Tibial artery (tissue), 4 donors: Measurements from ENCODE around the gene LCMT1.
"Not testable (repeated sequence)": the region's sequence is repeated elsewhere in the genome, so short reads cannot be mapped to it uniquely, and the experiment has no call there.

Source experiments
- DNase-seq, 2 donors: peaks; one replicate each; pipeline ENCODE4 v3.0.0-alpha.2; 2019
- H3K27ac ChIP-seq, 2 donors: fragments of 200-600 bp; sonication (generic) in 1 of 2; 1 replicate in 1 of 2; 2 replicates in 1 of 2; pipeline ENCODE4 v1.5.1; 2018 to 2019; ENCODE audit warnings: mild to moderate bottlenecking in 1 of 2
- H3K27me3 ChIP-seq, 2 donors: fragments of 200-600 bp; sonication (generic) in 1 of 2; one replicate each; pipeline versions ENCODE4 v1.5.1 to v1.6.0; 2016 to 2019
- H3K36me3 ChIP-seq, 3 donors: fragments of 200-600 bp; sonication (generic) in 2 of 3; one replicate each; pipeline ENCODE4 v1.5.1; 2016 to 2019; ENCODE audit warnings: mild to moderate bottlenecking in 2 of 3
- H3K4me1 ChIP-seq, 4 donors: fragments of 200-600 bp; sonication (generic) in 2 of 4; 1 replicate in 3 of 4; 2 replicates in 1 of 4; pipeline ENCODE4 v1.5.1; 2016 to 2019
- H3K4me3 ChIP-seq, 2 donors: fragments of 200-600 bp; sonication (generic) in 1 of 2; 1 replicate in 1 of 2; 2 replicates in 1 of 2; pipeline ENCODE4 v1.5.1; 2018 to 2019; ENCODE audit warnings: mild to moderate bottlenecking in 2 of 2
- H3K9me3 ChIP-seq, 3 donors: fragments of 200-600 bp; sonication (generic) in 1 of 3; one replicate each; pipeline ENCODE4 v1.5.1; 2016 to 2019
- CTCF ChIP-seq, 2 experiments: fragments of 200-600 bp in 1 of 2; fragments of 450-650 bp in 1 of 2; IDR thresholded peaks; one replicate each; pipeline ENCODE4 v1.5.1; 2017 to 2019; ENCODE audit warnings: antibody characterized with exemption in 2 of 2, mild to moderate bottlenecking in 1 of 2, moderate library complexity in 1 of 2
- intact Hi-C: fragments of 100-400 bp; cut with DNase I; formaldehyde crosslinking; loops from one replicate; pipeline ENCODE4 v1.15.0; 2023; ENCODE audit warnings: low total_unique reads

The LCMT1 gene

GRCh38 chr16:25124503-25124902 lies 13.0 kb downstream of the LCMT1 start:
- intact Hi-C loops, result no loop called here
- Histone ChIP-seq H3K4me3 (no peak overlapping the region), H3K27ac (no peak overlapping the region), H3K27me3 (no peaks in the 10 kb centered on the region), H3K36me3 (peaks cover 0 to 26% (median 2%) of the 10 kb centered on the region in 3 donors), H3K4me1 (no peaks in the 10 kb centered on the region), H3K9me3 (no peaks in the 10 kb centered on the region)
- TF ChIP-seq CTCF (IDR thresholded peaks at IDR 0.05), result no peak
- DNase-seq, result no peak

GRCh38 chr16:25126086-25126666 lies 14.6 kb downstream of the LCMT1 start:
- H3K9me3 ChIP-seq, DNase-seq, H3K4me3 ChIP-seq, H3K27ac ChIP-seq, H3K4me1 ChIP-seq, H3K27me3 ChIP-seq: not testable (repeated sequence)
- peaks cover 0 to 43% (median 6%) of the 10 kb centered on the region in 3 donors for H3K36me3 ChIP-seq
- intact Hi-C loops, result loop anchor here (5.0 kb wide), 1 partner anchor 74 kb away; no protein-coding TSS in a partner anchor

GRCh38 chr16:25126820-25127232 lies 15.3 kb downstream of the LCMT1 start:
- Histone ChIP-seq H3K36me3 (peaks cover 0 to 49% (median 8%) of the 10 kb centered on the region in 3 donors), H3K27ac (no peak overlapping the region), H3K27me3 (no peaks in the 10 kb centered on the region), H3K9me3 (no peaks in the 10 kb centered on the region), H3K4me3 (no peak overlapping the region), H3K4me1 (no peaks in the 10 kb centered on the region)
- no peak for DNase-seq
- peak in 1 of 2 experiments; percentile 32 for TF ChIP-seq CTCF (IDR thresholded peaks at IDR 0.05)
- intact Hi-C loops, result loop anchor here (5.0 kb wide), 1 partner anchor 75 kb away; no protein-coding TSS in a partner anchor

- H3K4me1 ChIP-seq, intact Hi-C loops, H3K9me3 ChIP-seq, H3K27me3 ChIP-seq, H3K27ac ChIP-seq, H3K4me3 ChIP-seq, DNase-seq: not testable (repeated sequence)
- H3K36me3 ChIP-seq, result peaks cover 24 to 96% (median 32%) of the 10 kb centered on the region in 3 donors
Observed at GRCh38 chr16:25132751-25133150, 21.2 kb downstream of the LCMT1 start.

- intact Hi-C loops, result no loop called here
- Histone ChIP-seq H3K27me3 (no peaks in the 10 kb centered on the region), H3K36me3 (peaks cover 34 to 98% (median 42%) of the 10 kb centered on the region in 3 donors), H3K27ac (no peak overlapping the region), H3K9me3 (no peaks in the 10 kb centered on the region), H3K4me3 (no peak overlapping the region), H3K4me1 (no peaks in the 10 kb centered on the region)
- DNase-seq, result no peak
- TF ChIP-seq CTCF (IDR thresholded peaks at IDR 0.05), result no peak
Observed at GRCh38 chr16:25134166-25134700, 22.7 kb downstream of the LCMT1 start.

GRCh38 chr16:25135254-25135878 lies 23.8 kb downstream of the LCMT1 start:
- Histone ChIP-seq H3K9me3 (no peaks in the 10 kb centered on the region), H3K27ac (no peak overlapping the region), H3K4me3 (no peak overlapping the region), H3K27me3 (no peaks in the 10 kb centered on the region), H3K4me1 (peaks cover 0 to 4% (median 0%) of the 10 kb centered on the region in 4 donors), H3K36me3 (peaks cover 35 to 99% (median 51%) of the 10 kb centered on the region in 3 donors)
- TF ChIP-seq CTCF (IDR thresholded peaks at IDR 0.05), result no peak
- no peak for DNase-seq
- intact Hi-C loops, result no loop called here
